Measurements from ENCODE around the gene PCDHA6.

- TF ChIP-seq RAD21 (IDR thresholded peaks at IDR 0.05; ENCODE audit: low read length), result no peak
- no peak for TF ChIP-seq SMC3 (IDR thresholded peaks at IDR 0.05; ENCODE audit: low read depth, low read length)
- no peak for TF ChIP-seq CTCF (conservative IDR thresholded peaks at IDR 0.05; ENCODE audit: low read depth, low read length)
- TF ChIP-seq POLR2A (IDR thresholded peaks at IDR 0.05; ENCODE audit: low read depth, low read length), result no peak
- TF ChIP-seq, protein P1, sequence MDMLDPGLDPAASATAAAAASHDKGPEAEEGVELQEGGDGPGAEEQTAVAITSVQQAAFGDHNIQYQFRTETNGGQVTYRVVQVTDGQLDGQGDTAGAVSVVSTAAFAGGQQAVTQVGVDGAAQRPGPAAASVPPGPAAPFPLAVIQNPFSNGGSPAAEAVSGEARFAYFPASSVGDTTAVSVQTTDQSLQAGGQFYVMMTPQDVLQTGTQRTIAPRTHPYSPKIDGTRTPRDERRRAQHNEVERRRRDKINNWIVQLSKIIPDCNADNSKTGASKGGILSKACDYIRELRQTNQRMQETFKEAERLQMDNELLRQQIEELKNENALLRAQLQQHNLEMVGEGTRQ (IDR thresholded peaks at IDR 0.05; ENCODE audit: low read depth, low read length), result no peak
These were observed 15.3 kb downstream of the PCDHA6 start for GRCh38 chr5:140842798-140843733.
